Body of pancreas (tissue), 4 donors: ENCODE data around the gene P3H2.

Experiments used
- POLR2A ChIP-seq, 3 donors: fragments of 450-650 bp; IDR thresholded peaks; one replicate each; pipeline ENCODE4 v1.6.1; 2016; ENCODE audit warnings: antibody characterized with exemption in 3 of 3, mild to moderate bottlenecking in 2 of 3
- TF ChIP-seq, protein P1 (sequence below), 7 experiments: fragments of 450-650 bp in 4 of 7; fragments of 200-600 bp in 3 of 7; sonication (generic) in 3 of 7; IDR thresholded peaks; one replicate each; pipeline ENCODE4 v1.5.1; 2016 to 2019; ENCODE audit warnings: antibody characterized with exemption in 7 of 7

DNA sequence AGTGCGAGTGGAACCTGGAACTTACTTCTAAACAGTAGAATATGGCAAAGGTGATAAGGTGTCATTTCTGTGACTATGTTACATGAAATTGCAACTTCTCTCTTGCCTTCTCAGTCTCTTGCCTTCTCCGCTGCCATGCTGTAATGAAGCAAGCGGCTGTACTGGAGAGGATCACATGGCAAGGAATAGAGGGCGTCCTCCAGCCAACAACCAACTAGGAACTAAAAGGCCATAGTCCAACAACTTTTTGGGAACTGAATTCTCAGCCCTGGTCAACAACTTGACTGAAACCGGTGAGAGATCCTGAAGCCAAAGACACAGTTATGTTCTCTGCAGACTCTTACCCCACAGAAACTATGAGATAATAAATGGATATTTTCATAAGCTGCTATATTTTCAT lies 143.5 kb downstream of the P3H2 start:
- TF ChIP-seq, protein P1, sequence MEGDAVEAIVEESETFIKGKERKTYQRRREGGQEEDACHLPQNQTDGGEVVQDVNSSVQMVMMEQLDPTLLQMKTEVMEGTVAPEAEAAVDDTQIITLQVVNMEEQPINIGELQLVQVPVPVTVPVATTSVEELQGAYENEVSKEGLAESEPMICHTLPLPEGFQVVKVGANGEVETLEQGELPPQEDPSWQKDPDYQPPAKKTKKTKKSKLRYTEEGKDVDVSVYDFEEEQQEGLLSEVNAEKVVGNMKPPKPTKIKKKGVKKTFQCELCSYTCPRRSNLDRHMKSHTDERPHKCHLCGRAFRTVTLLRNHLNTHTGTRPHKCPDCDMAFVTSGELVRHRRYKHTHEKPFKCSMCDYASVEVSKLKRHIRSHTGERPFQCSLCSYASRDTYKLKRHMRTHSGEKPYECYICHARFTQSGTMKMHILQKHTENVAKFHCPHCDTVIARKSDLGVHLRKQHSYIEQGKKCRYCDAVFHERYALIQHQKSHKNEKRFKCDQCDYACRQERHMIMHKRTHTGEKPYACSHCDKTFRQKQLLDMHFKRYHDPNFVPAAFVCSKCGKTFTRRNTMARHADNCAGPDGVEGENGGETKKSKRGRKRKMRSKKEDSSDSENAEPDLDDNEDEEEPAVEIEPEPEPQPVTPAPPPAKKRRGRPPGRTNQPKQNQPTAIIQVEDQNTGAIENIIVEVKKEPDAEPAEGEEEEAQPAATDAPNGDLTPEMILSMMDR (IDR thresholded peaks at IDR 0.05) = no peak
- no peak for TF ChIP-seq POLR2A (IDR thresholded peaks at IDR 0.05)
